ENCODE data around the gene ANO9.

Gene ANO9

DNA sequence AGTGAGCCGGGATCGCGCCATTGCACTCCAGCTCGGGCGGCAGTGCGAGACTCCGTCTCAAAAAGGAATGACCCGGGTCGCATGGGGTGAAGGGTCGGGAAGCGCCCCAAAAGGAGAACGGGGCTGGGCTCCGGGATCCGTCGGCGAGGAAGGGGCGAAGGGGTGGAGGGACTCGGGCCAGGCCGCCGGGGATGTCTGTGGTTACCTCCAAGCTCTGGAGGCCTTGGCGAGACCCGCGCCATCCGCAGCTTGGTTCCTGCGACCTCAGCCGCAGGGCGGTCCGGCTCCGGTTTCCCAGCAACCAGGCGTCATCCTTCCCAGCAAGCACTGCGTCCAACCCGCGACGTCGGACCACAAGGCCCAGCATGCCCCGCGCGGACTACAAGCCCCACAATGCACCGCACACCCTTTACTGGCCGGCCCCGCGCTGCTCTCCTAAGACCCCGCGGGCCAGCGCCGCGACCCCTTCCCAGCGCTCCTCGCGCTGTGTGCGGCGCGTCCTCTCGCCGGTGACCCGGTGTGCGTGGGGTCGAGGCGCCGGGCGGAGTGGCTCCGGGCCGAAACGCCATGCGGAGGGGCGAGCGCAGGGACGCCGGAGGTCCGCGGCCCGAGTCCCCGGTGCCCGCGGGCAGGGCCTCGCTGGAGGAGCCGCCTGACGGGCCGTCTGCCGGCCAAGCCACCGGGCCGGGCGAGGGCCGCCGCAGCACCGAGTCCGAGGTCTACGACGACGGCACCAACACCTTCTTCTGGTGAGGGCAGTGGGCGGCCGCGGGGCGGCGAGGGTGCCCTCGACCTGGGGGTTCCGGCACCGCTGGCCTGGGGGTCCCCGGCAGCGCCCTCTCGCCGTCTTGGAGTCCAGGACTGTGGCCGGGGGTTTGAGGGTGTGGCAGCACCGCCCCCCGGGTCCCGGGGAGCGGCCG, 8.3 kb upstream of the ANO9 start, which contains the start of gene PTDSS2:
PTDSS2 (plus strand) TSS at position 391 of the 920 bp plus-strand sequence; CDS start at position 568, 177 bp downstream.
- TF ChIP-seq, protein P1, sequence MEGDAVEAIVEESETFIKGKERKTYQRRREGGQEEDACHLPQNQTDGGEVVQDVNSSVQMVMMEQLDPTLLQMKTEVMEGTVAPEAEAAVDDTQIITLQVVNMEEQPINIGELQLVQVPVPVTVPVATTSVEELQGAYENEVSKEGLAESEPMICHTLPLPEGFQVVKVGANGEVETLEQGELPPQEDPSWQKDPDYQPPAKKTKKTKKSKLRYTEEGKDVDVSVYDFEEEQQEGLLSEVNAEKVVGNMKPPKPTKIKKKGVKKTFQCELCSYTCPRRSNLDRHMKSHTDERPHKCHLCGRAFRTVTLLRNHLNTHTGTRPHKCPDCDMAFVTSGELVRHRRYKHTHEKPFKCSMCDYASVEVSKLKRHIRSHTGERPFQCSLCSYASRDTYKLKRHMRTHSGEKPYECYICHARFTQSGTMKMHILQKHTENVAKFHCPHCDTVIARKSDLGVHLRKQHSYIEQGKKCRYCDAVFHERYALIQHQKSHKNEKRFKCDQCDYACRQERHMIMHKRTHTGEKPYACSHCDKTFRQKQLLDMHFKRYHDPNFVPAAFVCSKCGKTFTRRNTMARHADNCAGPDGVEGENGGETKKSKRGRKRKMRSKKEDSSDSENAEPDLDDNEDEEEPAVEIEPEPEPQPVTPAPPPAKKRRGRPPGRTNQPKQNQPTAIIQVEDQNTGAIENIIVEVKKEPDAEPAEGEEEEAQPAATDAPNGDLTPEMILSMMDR (IDR thresholded peaks at IDR 0.05; ENCODE audit: low read depth, low read length): no peak

DNA sequence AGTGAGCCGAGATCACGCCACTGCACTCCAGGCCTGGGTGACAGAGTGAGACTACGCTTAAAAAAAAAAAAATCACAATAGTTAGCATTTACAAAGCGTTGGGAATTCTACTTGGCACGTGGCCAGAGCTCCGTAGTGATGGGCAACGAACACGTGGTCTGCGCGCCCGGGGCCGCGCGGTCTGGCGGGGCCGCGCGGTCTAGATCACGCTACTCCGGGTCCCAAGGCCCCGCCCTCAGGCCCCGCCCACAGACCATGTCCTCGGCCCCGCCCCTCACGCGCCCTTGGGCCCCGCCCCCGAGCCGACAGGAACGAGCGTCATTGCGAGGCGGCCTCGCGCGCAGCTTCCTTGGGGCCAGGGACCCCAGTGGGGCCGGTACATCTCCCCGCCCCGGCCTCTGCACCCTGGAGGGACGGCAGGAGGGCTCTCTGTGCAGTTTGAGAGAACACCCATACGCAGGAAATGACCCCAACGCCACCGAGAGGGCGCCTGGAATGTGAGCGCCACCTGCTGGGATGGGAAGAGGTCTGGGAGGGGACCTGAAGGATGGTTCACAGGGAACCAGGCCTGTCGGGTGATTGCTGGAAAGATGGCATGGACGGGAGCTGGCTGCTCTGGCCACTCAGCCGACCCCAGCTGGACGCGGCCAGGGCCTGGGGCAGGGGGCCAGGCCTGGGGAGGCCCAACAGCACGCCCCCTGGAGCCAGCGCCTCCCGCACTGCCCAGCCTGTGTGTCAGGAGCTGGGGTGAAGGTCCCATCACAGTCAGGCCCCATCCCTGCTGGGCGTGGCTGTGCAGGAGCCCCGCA, 6.3 kb upstream of the ANO9 start:
- peak overlapping the region; percentile 66 for H3K4me3 ChIP-seq (ENCODE audit: low read depth, low read length)
- TF ChIP-seq, protein P1 (IDR thresholded peaks at IDR 0.05; ENCODE audit: low read depth, low read length): peak; percentile 81

More for the DNA sequence above, 8.3 kb upstream of the ANO9 start, which contains the start of gene PTDSS2:
- peak within 1 kb of the TSS; percentile 85 for H3K4me3 ChIP-seq (ENCODE audit: low read depth, low read length)

DNA sequence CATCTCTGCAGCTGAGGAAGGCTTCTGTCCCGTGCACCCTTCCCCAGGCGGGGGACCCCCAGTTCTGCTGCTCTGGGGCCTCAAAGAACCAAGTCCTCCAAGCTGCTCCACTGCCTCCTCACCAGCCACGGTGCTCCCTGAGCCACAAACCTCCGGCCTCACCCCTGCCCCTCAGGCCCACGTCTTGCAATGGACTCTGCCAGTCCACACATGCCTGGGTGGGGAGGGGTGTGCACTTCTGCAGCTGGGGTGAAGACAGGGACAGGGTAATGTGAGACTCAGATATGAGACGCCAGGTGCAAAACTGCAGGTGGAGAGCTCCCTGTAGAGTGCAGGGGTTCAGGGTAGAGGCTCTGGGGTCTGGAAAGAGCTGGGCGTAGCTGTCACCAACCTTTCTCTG, 5.1 kb upstream of the ANO9 start:
- no peak overlapping the region for H3K4me3 ChIP-seq (ENCODE audit: low read depth, low read length)
- TF ChIP-seq, protein P1 (IDR thresholded peaks at IDR 0.05; ENCODE audit: low read depth, low read length): no peak

DNA sequence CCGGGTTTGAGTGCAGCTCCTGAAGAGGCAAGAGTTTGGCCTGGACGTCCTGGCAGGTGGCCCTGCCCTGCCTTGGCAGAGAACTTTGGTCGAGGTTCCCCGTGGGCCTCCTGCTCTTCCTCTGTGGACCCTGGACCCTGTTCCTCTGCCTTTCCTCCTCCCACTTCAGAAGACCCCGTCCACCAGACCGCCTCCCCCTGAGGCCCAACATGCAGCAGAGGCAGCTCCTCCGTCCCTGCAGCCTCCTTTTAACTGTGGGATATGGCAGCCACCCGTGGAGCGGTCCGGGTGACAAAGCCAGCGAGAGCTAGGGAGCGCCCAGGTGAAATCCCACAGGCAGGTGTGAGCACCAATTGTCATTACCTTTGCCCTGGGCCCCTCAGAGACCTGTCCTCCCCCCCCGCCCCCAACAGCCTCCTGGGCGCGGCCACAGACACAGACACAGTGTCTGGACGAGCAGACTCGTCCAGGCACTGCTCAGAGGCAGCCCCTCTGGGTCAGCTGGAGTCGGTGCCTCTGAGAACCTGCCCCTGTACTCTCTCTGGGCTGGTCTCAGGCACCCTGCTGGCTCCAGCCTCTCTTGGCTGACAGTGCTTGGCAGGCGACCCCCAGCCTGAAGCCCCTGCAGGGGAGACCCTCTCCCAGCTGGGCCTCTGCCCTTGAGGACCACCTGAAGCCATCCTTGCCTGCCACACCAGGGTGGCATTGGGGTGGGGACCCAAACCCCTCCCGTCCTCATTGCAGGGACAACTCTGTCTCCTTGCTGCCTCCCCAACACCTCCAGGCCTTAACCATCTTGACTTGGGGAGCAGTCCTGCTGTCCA, 4.2 kb upstream of the ANO9 start:
- H3K4me3 ChIP-seq (ENCODE audit: low read depth, low read length): no peak overlapping the region
- TF ChIP-seq, protein P1 (IDR thresholded peaks at IDR 0.05; ENCODE audit: low read depth, low read length): no peak

DNA sequence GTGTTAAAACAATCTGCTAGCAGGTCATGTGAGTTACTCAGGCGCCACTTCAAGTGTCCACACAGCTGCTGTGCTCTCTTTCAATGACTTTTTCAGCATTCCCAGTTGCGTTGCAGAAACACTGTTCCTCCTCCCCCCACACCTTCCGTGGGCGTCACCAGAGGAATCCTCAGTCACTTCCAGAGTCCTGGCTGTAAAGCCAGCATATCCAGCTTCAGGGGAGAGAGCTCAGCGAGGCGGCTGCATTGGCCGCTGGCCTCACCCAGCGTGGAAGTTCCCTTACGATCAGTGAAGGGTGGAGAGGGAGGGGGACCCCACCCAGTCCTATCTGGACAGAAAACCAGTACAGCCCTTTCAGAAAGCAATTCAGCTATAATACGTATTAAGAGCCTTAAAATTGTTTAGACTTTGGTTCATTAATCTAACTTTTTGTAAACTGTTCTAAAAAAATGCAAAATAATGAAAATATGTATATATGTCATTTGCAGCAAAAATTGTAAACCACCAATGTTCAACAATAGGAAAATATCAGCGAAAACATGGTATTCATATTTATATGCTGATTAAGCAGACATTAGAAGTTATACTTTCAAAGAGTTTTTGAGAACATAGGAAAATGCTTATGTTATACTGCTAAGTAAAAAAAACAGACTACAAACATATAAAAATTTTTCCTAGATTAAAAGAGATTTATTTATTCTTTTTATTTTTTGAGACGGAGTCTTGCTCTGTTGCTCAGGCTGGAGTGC, 2.8 kb upstream of the ANO9 start:
- TF ChIP-seq, protein P1 (IDR thresholded peaks at IDR 0.05; ENCODE audit: low read depth, low read length): no peak
- H3K4me3 ChIP-seq (ENCODE audit: low read depth, low read length): no peak overlapping the region

DNA sequence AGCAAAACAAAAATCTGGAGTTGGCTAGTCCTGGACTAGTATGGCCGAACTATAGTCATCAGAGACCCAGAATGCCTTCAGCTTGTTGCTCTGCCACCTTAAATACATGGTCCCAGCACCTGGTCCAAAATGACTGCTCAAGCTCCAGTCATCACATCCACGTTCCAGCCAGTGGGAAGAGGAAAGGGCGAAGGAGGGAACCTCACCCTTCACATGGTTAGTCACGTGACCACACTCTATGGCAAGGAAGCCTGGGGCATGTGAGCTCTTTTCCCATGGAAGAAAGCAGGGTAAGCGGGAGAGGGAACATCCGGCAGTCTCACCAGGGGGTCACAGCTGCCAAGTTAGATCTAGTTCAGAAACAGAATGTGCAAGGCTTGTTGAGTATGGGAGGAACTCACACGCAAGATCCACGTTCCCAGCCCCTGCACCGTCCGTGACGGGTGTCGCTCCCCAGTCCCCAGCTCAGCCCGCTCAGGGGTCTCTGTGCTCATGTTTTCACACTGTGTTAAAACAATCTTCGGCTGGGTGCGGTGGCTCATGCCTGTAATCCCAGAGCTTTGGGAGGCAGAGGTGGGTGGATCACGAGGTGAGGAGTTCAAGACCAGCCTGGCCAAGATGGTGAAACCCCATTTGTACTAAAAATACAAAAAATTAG, 1.9 kb upstream of the ANO9 start:
- TF ChIP-seq, protein P1 (IDR thresholded peaks at IDR 0.05; ENCODE audit: low read depth, low read length): no peak
- no peak overlapping the region for H3K4me3 ChIP-seq (ENCODE audit: low read depth, low read length)

All from WI38 (cell line).